SJSA1 (cell line): ENCODE measurements around the gene NRARP. TPM values are rescaled to one million over a fixed set of nuclear protein-coding genes. Genes with fewer than 3 reads are reported as not detected.

ENCODE experiments used
- DNase-seq, 2 experiments: peaks; one replicate each; pipeline ENCODE4 v3.0.0-alpha.2; 2015 to 2020; ENCODE audit warnings: low spot score in 2 of 2, low read depth in 1 of 2
- H3K27ac ChIP-seq: fragments of 250-450 bp; sonication (Bioruptor Pico); 2 replicates; pipeline ENCODE4 v1.5.1; 2020; ENCODE audit warnings: mild to moderate bottlenecking, moderate library complexity
- H3K27me3 ChIP-seq: fragments of 250-450 bp; sonication (Bioruptor Pico); replicated peaks from 2 replicates; pipeline ENCODE4 v1.5.1; 2020; ENCODE audit warnings: mild to moderate bottlenecking, moderate library complexity
- H3K36me3 ChIP-seq: fragments of 250-450 bp; sonication (Bioruptor Pico); 2 replicates; pipeline ENCODE4 v1.5.1; 2020; ENCODE audit warnings: mild to moderate bottlenecking
- H3K4me1 ChIP-seq: fragments of 250-450 bp; sonication (Bioruptor Pico); replicated peaks from 2 replicates; pipeline ENCODE4 v1.6.1; 2021; ENCODE audit warnings: mild to moderate bottlenecking
- H3K4me3 ChIP-seq: fragments of 250-450 bp; sonication (Bioruptor Pico); 2 replicates; pipeline ENCODE4 v1.5.1; 2020; ENCODE audit warnings: mild to moderate bottlenecking
- H3K9me3 ChIP-seq: fragments of 250-450 bp; sonication (Bioruptor Pico); replicated peaks from 2 replicates; pipeline ENCODE4 v1.5.1; 2020; ENCODE audit warnings: mild to moderate bottlenecking
- total RNA-seq: library from RNA; depleted of rRNA; stranded (reverse); fragments of >200 nt; shearing (Covaris generic); gene quantifications from 2 replicates; pipeline ENCODE4 v1.2.3, GENCODE V29; 2014

The NRARP gene
- total RNA-seq, 1 experiment from 2014 or later = 0.97 TPM

DNA sequence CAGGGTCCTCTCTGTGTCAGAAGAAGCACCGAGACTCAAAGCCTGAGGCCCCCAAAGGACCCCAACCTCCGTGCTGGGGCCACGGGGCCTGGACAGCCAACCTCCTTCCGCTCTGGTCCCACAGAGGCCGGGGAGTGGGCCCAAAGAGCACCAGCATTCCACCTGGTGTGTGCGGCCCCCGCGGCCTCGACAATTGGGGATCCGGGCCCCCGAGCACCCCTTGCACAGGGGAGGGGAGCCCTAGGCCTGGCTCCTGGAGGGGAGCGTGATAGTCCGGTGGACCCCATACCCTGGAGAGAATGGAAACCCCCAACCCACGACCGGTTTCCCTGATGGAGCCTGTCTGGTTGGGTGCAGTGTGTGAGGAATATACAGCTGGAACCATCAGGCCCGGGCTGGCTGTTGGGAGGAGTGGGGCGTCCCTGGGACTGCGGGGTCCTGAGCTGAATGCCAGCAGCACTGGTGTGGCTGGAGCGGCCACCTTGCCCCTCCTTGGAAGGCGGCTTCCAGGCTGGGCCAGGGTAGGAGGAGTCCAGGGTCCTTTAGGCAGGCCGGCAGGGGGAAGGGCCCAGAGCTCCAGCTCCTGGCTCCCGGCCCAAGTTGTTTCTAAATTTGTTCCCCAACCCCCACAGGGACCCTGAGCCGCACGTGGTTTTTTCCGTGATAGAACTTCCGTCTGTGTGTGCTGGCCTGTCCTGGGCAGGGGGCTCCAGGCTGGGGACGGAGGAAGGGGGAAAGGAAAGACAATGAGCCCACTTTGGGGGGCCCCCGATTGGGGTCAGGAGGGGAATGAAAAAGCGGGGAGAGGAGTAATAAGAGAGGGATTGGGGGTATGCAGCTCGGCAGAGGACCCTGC is 25.4 kb downstream of the NRARP start:
- Histone ChIP-seq H3K36me3 (peaks cover 43% of the 10 kb centered on the region), H3K27me3 (no peaks in the 10 kb centered on the region), H3K4me1 (peaks cover 15% of the 10 kb centered on the region), H3K9me3 (no peaks in the 10 kb centered on the region), H3K27ac (peak overlapping the region; percentile 49; the same call in 1 of the 2 replicates), H3K4me3 (no peak overlapping the region; the same call in 1 of the 2 replicates)
- peak in 1 of 2 experiments; percentile 40 for DNase-seq

- no peaks in the 10 kb centered on the region for H3K9me3 ChIP-seq
- no peak overlapping the region for H3K27ac ChIP-seq
- H3K4me3 ChIP-seq = no peak overlapping the region
- peaks cover 49% of the 10 kb centered on the region for H3K36me3 ChIP-seq
- H3K4me1 ChIP-seq = peaks cover 15% of the 10 kb centered on the region
- peak in 1 of 2 experiments; percentile 44 for DNase-seq
- H3K27me3 ChIP-seq = no peaks in the 10 kb centered on the region
Measured at GRCh38 chr9:137275588-137276472, 26.2 kb downstream of the NRARP start.

- H3K27ac ChIP-seq = no peak overlapping the region
- no peaks in the 10 kb centered on the region for H3K27me3 ChIP-seq
- peak in 1 of 2 experiments; percentile 39 for DNase-seq
- H3K4me3 ChIP-seq = no peak overlapping the region
- peaks cover 15% of the 10 kb centered on the region for H3K4me1 ChIP-seq
- H3K9me3 ChIP-seq = no peaks in the 10 kb centered on the region
- H3K36me3 ChIP-seq = peaks cover 53% of the 10 kb centered on the region
Measured at GRCh38 chr9:137275203-137275587, 26.9 kb downstream of the NRARP start.

- peaks cover 53% of the 10 kb centered on the region for H3K36me3 ChIP-seq
- H3K27ac ChIP-seq = no peak overlapping the region
- no peaks in the 10 kb centered on the region for H3K9me3 ChIP-seq
- no peak overlapping the region for H3K4me3 ChIP-seq
- no peaks in the 10 kb centered on the region for H3K27me3 ChIP-seq
- no peak for DNase-seq
- peaks cover 23% of the 10 kb centered on the region for H3K4me1 ChIP-seq
Measured at GRCh38 chr9:137273611-137274320, 28.3 kb downstream of the NRARP start.

GRCh38 chr9:137273095-137273490 is 29.0 kb downstream of the NRARP start:
- no peak for DNase-seq
- H3K4me3 ChIP-seq = no peak overlapping the region
- peaks cover 57% of the 10 kb centered on the region for H3K36me3 ChIP-seq
- peaks cover 27% of the 10 kb centered on the region for H3K4me1 ChIP-seq
- H3K9me3 ChIP-seq = no peaks in the 10 kb centered on the region
- no peak overlapping the region for H3K27ac ChIP-seq
- H3K27me3 ChIP-seq = no peaks in the 10 kb centered on the region

GRCh38 chr9:137272241-137273094 is 29.6 kb downstream of the NRARP start:
- peak in 1 of 2 experiments; percentile 42 for DNase-seq

DNA sequence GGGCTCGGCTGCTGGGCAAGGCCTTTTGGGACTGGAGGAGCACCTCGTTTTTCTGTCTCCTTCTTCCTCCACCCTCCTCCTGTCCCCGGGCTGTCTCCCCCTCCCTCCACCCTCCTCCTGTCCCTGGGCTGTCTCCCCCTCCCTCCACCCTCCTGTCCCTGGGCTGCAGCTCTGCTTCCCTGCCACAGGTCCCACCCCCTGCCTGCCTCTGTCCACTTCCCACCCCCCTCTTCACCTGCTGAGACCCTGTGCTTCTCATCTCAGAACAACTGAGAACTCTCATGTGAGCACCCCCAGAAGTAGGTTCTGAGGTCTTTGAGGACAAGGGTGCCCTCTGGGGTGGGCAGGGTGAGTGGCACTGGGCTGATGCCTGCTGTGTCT is 30.4 kb downstream of the NRARP start:
- Histone ChIP-seq H3K36me3 (peaks cover 57% of the 10 kb centered on the region), H3K4me3 (no peak overlapping the region), H3K9me3 (no peaks in the 10 kb centered on the region), H3K27ac (no peak overlapping the region), H3K4me1 (peaks cover 13% of the 10 kb centered on the region), H3K27me3 (no peaks in the 10 kb centered on the region)
- DNase-seq = no peak

More at GRCh38 chr9:137272241-137273094, 29.6 kb downstream of the NRARP start:
- no peak overlapping the region for H3K27ac ChIP-seq
- no peaks in the 10 kb centered on the region for H3K27me3 ChIP-seq
- peaks cover 56% of the 10 kb centered on the region for H3K36me3 ChIP-seq
- peaks cover 21% of the 10 kb centered on the region for H3K4me1 ChIP-seq
- H3K9me3 ChIP-seq = no peaks in the 10 kb centered on the region
- H3K4me3 ChIP-seq = no peak overlapping the region

- no peak for DNase-seq
- Histone ChIP-seq H3K4me1 (peaks cover 12% of the 10 kb centered on the region), H3K9me3 (no peaks in the 10 kb centered on the region), H3K4me3 (no peak overlapping the region), H3K27ac (no peak overlapping the region), H3K27me3 (no peaks in the 10 kb centered on the region), H3K36me3 (peaks cover 59% of the 10 kb centered on the region)
Measured at GRCh38 chr9:137270929-137271695, 31.0 kb downstream of the NRARP start.

- no peaks in the 10 kb centered on the region for H3K27me3 ChIP-seq
- peaks cover 12% of the 10 kb centered on the region for H3K4me1 ChIP-seq
- peaks cover 71% of the 10 kb centered on the region for H3K36me3 ChIP-seq
- no peak overlapping the region for H3K27ac ChIP-seq
- H3K4me3 ChIP-seq = no peak overlapping the region
- no peaks in the 10 kb centered on the region for H3K9me3 ChIP-seq
- DNase-seq = no peak
Measured at GRCh38 chr9:137269231-137269772, 32.8 kb downstream of the NRARP start.

GRCh38 chr9:137268538-137269201 is 33.4 kb downstream of the NRARP start:
- Histone ChIP-seq H3K9me3 (no peaks in the 10 kb centered on the region), H3K4me3 (no peak overlapping the region), H3K27me3 (no peaks in the 10 kb centered on the region), H3K36me3 (peaks cover 78% of the 10 kb centered on the region), H3K4me1 (peaks cover 12% of the 10 kb centered on the region), H3K27ac (no peak overlapping the region)
- no peak for DNase-seq

- Histone ChIP-seq H3K4me3 (no peak overlapping the region), H3K36me3 (peaks cover 76% of the 10 kb centered on the region), H3K27me3 (no peaks in the 10 kb centered on the region), H3K4me1 (peaks cover 12% of the 10 kb centered on the region), H3K9me3 (no peaks in the 10 kb centered on the region), H3K27ac (no peak overlapping the region)
- DNase-seq = no peak
Measured at GRCh38 chr9:137267933-137268355, 34.1 kb downstream of the NRARP start.
